Progenitor cell of endocrine pancreas (in vitro differentiated cells): ENCODE measurements around the gene DMRT2. TPM values are rescaled to one million over a fixed set of nuclear protein-coding genes. Genes with fewer than 3 reads are reported as not detected.

Experiments
- DNase-seq: peaks from one replicate; pipeline ENCODE4 v3.0.0; 2021; ENCODE audit warnings: low spot score; ENCODE audit not compliant: unreplicated experiment
- H3K27ac Mint-ChIP-seq: 2 replicates; pipeline ENCODE4 v1.8.0; 2021; ENCODE audit warnings: mild to moderate bottlenecking, moderate library complexity, mixed read lengths
- H3K27me3 Mint-ChIP-seq: 2 replicates; pipeline ENCODE4 v1.8.0; 2021; ENCODE audit warnings: mixed read lengths
- H3K36me3 Mint-ChIP-seq: 2 replicates; pipeline ENCODE4 v1.8.0; 2022; ENCODE audit warnings: mixed read lengths; ENCODE audit not compliant: insufficient read depth
- H3K4me1 Mint-ChIP-seq: 2 replicates; pipeline ENCODE4 v1.8.0; 2021; ENCODE audit warnings: low read depth, mixed read lengths
- H3K4me3 Mint-ChIP-seq: 2 replicates; pipeline ENCODE4 v1.8.0; 2021; ENCODE audit warnings: low read depth, mild to moderate bottlenecking, moderate library complexity, mixed read lengths
- H3K9me3 Mint-ChIP-seq: 2 replicates; pipeline ENCODE4 v1.8.0; 2021; ENCODE audit warnings: low read depth, mixed read lengths
- total RNA-seq: library from RNA; stranded (reverse); gene quantifications from 2 replicates; pipeline ENCODE4 v1.2.1, GENCODE V29; 2021
- TF ChIP-seq, protein P1 (sequence below): fragments of 200-600 bp; sonication (generic); IDR thresholded peaks from one replicate; pipeline ENCODE4 v1.5.0; 2021; ENCODE audit warnings: antibody characterized with exemption, mild to moderate bottlenecking; ENCODE audit not compliant: unreplicated experiment

Gene DMRT2
- total RNA-seq, 1 donor from 2014 or later, result 1.4 TPM

DNA sequence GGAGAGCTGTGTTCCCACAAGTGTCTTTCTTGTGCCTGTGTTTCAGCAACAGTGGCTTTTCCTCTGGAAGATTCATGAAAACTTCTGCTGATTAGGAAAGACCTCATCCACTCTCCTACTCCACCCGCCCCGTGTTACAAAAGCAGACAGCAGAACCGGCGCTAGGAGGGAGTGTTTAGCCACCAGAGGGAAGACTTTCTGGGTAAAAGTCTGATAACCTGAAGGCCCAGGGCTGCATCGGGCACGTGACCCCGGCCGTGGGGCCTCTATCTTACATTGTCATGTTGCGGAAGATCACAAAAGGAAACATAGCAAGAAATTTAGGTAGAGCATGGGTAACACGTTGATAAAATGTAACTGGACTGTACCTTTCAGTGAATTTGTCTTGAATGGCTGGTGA is 32.0 kb upstream of the DMRT2 start:
- TF ChIP-seq, protein P1, sequence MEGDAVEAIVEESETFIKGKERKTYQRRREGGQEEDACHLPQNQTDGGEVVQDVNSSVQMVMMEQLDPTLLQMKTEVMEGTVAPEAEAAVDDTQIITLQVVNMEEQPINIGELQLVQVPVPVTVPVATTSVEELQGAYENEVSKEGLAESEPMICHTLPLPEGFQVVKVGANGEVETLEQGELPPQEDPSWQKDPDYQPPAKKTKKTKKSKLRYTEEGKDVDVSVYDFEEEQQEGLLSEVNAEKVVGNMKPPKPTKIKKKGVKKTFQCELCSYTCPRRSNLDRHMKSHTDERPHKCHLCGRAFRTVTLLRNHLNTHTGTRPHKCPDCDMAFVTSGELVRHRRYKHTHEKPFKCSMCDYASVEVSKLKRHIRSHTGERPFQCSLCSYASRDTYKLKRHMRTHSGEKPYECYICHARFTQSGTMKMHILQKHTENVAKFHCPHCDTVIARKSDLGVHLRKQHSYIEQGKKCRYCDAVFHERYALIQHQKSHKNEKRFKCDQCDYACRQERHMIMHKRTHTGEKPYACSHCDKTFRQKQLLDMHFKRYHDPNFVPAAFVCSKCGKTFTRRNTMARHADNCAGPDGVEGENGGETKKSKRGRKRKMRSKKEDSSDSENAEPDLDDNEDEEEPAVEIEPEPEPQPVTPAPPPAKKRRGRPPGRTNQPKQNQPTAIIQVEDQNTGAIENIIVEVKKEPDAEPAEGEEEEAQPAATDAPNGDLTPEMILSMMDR, result peak; percentile 60
- H3K9me3 Mint-ChIP-seq, result peaks cover 2% of the 10 kb centered on the region
- no peak for DNase-seq
- peaks cover 50% of the 10 kb centered on the region for H3K27me3 Mint-ChIP-seq
- no peak overlapping the region for H3K27ac Mint-ChIP-seq
- H3K4me3 Mint-ChIP-seq, result no peak overlapping the region
- H3K36me3 Mint-ChIP-seq, result no peaks in the 10 kb centered on the region
- H3K4me1 Mint-ChIP-seq, result no peaks in the 10 kb centered on the region

DNA sequence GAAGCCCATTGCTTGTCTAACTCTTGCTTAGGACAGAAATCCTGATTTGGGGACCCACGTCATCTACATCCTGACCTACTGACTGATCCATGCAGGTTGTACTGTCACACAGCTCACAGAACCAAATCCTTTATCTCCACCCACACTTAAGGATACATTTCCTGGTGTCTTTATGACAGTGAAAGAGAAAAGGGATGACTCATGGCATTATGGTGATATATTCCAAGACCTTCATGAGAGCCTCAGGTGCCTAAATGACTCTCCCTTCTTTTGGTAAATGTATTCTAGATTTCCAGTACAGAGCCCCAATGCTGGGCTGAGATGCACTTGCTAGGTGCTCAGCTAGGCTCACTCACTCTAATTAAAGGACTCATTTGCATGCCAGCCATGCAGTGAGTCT is 26.0 kb upstream of the DMRT2 start:
- Mint-ChIP-seq H3K4me3 (no peak overlapping the region), H3K27me3 (peaks cover 35% of the 10 kb centered on the region), H3K27ac (no peak overlapping the region), H3K36me3 (no peaks in the 10 kb centered on the region), H3K4me1 (no peaks in the 10 kb centered on the region), H3K9me3 (peaks cover 4% of the 10 kb centered on the region)
- TF ChIP-seq, protein P1, result no peak
- DNase-seq, result no peak

DNA sequence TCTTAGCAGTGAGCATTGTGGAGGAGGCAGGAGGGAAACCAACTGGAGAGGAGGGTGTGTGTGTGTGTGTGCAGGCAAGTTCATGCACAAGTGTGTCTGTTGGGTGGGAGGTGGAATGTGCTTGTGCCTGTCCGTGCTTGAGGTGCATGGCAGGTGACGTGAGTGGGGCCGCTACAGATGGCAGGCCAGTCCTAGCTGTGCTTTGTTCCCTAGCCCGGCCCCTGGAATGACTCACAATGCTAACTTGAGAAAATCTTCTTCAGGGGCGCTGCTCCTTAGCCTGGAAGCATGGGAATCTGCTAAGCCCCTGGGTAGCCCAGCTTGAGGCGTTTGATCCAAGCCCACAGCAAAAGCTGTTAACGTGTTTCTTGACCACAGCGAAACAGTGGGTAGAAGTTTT is 25.0 kb upstream of the DMRT2 start:
- H3K36me3 Mint-ChIP-seq, result no peaks in the 10 kb centered on the region
- no peak overlapping the region for H3K27ac Mint-ChIP-seq
- H3K4me3 Mint-ChIP-seq, result no peak overlapping the region
- no peaks in the 10 kb centered on the region for H3K4me1 Mint-ChIP-seq
- TF ChIP-seq, protein P1, result no peak
- no peak for DNase-seq
- H3K27me3 Mint-ChIP-seq, result peaks cover 30% of the 10 kb centered on the region
- peaks cover 4% of the 10 kb centered on the region for H3K9me3 Mint-ChIP-seq

DNA sequence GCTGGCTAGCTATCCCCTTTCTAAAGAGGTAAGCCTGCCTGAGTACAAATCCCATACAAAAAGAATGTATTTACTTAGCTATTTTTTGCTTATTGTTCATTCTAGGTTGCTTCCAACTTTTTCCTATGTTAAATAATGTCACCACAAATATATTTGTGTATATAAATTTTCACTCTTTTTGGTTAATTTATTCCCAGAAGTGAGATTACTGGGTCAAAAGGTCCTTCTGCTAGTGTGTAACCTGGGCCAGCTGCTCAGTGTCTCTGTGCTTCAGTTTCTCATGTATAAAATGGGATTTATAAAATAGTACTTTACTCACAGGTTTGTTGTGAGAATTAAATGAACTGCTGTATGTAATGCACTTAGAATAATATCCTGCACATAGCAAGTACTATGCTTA is 23.9 kb upstream of the DMRT2 start:
- H3K36me3 Mint-ChIP-seq, result no peaks in the 10 kb centered on the region
- peaks cover 4% of the 10 kb centered on the region for H3K9me3 Mint-ChIP-seq
- no peak overlapping the region for H3K27ac Mint-ChIP-seq
- no peak for DNase-seq
- H3K27me3 Mint-ChIP-seq, result peaks cover 26% of the 10 kb centered on the region
- H3K4me1 Mint-ChIP-seq, result no peaks in the 10 kb centered on the region
- TF ChIP-seq, protein P1, result no peak
- no peak overlapping the region for H3K4me3 Mint-ChIP-seq

DNA sequence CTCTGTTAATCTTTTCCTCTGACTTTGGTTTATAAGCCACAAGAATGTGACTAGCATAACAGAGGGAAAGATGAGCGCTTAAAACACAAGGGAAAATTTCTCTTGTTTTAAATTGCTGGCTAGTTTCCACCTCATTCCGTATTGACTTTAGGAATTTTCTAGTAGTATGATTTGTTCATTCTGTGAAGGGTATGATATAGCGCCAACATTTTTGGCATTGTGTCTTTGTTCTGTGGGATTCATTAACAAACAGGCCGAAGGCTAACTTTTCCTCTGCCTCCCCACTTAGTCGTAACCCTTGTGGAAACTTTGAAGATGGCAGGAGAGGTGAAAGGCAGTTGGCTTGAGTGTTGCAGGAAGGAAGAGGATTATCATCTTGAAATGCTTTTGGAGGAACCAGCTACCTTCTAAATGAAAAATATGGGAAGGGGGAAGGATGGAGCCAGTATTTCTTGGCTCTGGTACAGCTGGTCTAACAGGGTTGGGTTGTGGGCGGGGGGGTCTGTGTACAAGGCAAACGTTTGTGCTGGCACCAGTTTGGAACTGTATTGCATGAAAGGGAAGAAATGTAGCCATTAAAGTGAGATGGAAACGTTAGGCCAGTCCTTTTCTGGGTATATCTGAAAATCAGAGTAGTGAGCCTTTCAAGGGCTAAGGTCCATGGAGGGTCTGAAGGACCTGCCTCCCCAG is 21.5 kb upstream of the DMRT2 start:
- Mint-ChIP-seq H3K36me3 (no peaks in the 10 kb centered on the region), H3K27me3 (peaks cover 29% of the 10 kb centered on the region), H3K9me3 (no peaks in the 10 kb centered on the region), H3K4me1 (peaks cover 4% of the 10 kb centered on the region), H3K27ac (no peak overlapping the region), H3K4me3 (no peak overlapping the region)
- DNase-seq, result no peak
- TF ChIP-seq, protein P1, result no peak
